ENCODE measurements around the gene CEACAM3.
A peak's percentile ranks its signal among the peaks of the same experiment; 100 is the strongest.

DNA sequence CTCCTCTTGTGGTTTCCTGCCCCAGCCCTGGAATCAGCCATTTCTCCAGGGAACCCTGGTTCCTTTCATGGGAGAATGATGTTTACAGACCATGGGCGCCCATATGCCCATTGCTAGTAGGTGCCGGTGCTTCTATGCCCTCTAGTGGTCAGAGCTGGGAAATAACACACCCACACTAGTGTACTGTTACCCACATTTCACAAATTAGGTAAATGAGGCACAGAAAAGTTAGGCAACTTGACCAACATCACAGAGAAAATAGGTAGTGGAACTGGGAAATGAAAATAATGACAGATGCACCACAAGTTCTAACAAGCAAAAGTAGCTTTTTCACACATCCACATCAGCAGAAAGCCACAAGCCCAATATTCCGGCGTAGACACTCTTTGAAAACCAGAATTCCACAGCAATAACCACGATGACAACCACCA is 1.3 kb upstream of the CEACAM3 start:
- TF ChIP-seq, protein P1, sequence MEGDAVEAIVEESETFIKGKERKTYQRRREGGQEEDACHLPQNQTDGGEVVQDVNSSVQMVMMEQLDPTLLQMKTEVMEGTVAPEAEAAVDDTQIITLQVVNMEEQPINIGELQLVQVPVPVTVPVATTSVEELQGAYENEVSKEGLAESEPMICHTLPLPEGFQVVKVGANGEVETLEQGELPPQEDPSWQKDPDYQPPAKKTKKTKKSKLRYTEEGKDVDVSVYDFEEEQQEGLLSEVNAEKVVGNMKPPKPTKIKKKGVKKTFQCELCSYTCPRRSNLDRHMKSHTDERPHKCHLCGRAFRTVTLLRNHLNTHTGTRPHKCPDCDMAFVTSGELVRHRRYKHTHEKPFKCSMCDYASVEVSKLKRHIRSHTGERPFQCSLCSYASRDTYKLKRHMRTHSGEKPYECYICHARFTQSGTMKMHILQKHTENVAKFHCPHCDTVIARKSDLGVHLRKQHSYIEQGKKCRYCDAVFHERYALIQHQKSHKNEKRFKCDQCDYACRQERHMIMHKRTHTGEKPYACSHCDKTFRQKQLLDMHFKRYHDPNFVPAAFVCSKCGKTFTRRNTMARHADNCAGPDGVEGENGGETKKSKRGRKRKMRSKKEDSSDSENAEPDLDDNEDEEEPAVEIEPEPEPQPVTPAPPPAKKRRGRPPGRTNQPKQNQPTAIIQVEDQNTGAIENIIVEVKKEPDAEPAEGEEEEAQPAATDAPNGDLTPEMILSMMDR (IDR thresholded peaks at IDR 0.05; ENCODE audit: insufficient read depth, low read length, poor library complexity, severe bottlenecking), result peak; percentile 70
- TF ChIP-seq EZH2phosphoT487 (conservative IDR thresholded peaks at IDR 0.05; ENCODE audit: low read length), result no peak

Data from SU-DHL-6 (cell line).